Neural progenitor cell (in vitro differentiated cells): ENCODE measurements around the gene UPP1.

ENCODE experiments used
- CTCF ChIP-seq: fragments of 200-600 bp; sonication (generic); IDR thresholded peaks from 2 replicates; pipeline ENCODE4 v1.5.1; 2017; ENCODE audit warnings: antibody characterized with exemption, mild to moderate bottlenecking
- EZH2 ChIP-seq: fragments of 200-600 bp; sonication (generic); IDR thresholded peaks from 2 replicates; pipeline ENCODE4 v1.6.1; 2017; ENCODE audit warnings: antibody characterized with exemption, mild to moderate bottlenecking, moderate library complexity
- EZH2phosphoT487 ChIP-seq: fragments of 200-600 bp; sonication (generic); IDR thresholded peaks from 2 replicates; pipeline ENCODE4 v1.6.1; 2017; ENCODE audit warnings: antibody characterized with exemption

- TF ChIP-seq CTCF (no peak), EZH2 (no peak), EZH2phosphoT487 (no peak)
Measured at GRCh38 chr7:48087349-48087748, 1.7 kb upstream of the UPP1 start.
